Esophagus squamous epithelium (tissue), 5 donors: ENCODE measurements around the gene RYR3. TPM values are rescaled to one million over a fixed set of nuclear protein-coding genes. Genes with fewer than 3 reads are reported as not detected.

Experiments used
- DNase-seq: peaks from one replicate; lab custom pipeline; 2025; lab: John Stamatoyannopoulos, UW
- H3K27ac ChIP-seq, 4 donors: fragments of 200-600 bp; sonication (generic); one replicate each; pipeline ENCODE4 v1.5.1; 2016 to 2019; ENCODE audit warnings: mild to moderate bottlenecking in 1 of 4
- H3K27me3 ChIP-seq, 4 donors: fragments of 200-600 bp; sonication (generic); 1 replicate in 3 of 4; 2 replicates in 1 of 4; pipeline versions ENCODE4 v1.5.1 to v1.6.0; 2017 to 2021; ENCODE audit warnings: antibody characterized with exemption in 1 of 4
- H3K36me3 ChIP-seq, 3 donors: fragments of 200-600 bp; sonication (generic); one replicate each; pipeline ENCODE4 v1.5.1; 2016 to 2019
- H3K4me1 ChIP-seq, 3 donors: fragments of 200-600 bp; sonication (generic); one replicate each; pipeline ENCODE4 v1.5.1; 2017 to 2019
- H3K4me3 ChIP-seq, 4 donors: fragments of 200-600 bp; sonication (generic); 1 replicate in 3 of 4; 2 replicates in 1 of 4; pipeline ENCODE4 v1.5.1; 2016 to 2019; ENCODE audit warnings: mild to moderate bottlenecking in 2 of 4, moderate library complexity in 1 of 4
- H3K9me3 ChIP-seq, 3 donors: fragments of 200-600 bp; sonication (generic); one replicate each; pipeline ENCODE4 v1.5.1; 2016 to 2019
- POLR2A ChIP-seq, 4 donors: fragments of 450-650 bp; IDR thresholded peaks; one replicate each; pipeline ENCODE4 v1.6.1; 2017; ENCODE audit warnings: antibody characterized with exemption in 4 of 4, mild to moderate bottlenecking in 4 of 4, moderate library complexity in 3 of 4
- WGBS, 2 donors: methylation state at CpG; one replicate each; pipeline ENCODE4 v1.1.5; 2018; 5-methylcytosine and 5-hydroxymethylcytosine counted together
- intact Hi-C: fragments of 100-400 bp; cut with DNase I; formaldehyde crosslinking; loops from one replicate; pipeline ENCODE4 v1.15.0; 2022
- total RNA-seq, 4 donors: library from RNA; depleted of rRNA; stranded (reverse); fragments of >200 nt; gene quantifications; one replicate each; pipeline ENCODE4 v1.1.0, GENCODE V29; 2016
- TF ChIP-seq, protein P1 (sequence below), 6 experiments: fragments of 450-650 bp in 4 of 6; fragments of 200-600 bp in 2 of 6; sonication (generic) in 2 of 6; IDR thresholded peaks; one replicate each; pipeline ENCODE4 v1.5.1; 2016 to 2019; ENCODE audit warnings: antibody characterized with exemption in 6 of 6, mild to moderate bottlenecking in 4 of 6, moderate library complexity in 4 of 6
- donor health status: DM: yes; HTN: yes; CAD: no.

The RYR3 gene
- total RNA-seq, 4 donors from 2014 or later, result 0.15 to 4.2 (median 0.43) TPM

DNA sequence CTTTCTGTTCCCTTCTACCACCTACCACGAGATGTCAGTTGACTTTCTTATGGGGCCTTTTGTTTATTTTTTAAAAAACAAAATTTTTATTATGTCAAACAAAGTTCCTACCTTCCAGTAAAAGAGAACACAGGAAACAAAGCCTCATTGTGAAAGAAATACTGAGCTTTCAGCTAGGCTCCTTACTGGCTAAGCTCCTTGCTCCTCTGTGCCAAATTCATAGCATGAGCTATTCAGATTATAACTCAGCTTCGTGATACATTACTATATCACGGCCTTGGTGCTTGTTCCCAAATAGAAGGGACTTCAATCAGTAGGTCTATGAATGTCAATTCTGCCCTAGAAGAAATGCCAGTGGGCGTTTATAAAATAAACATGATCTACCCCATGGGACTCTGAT, 511.7 kb downstream of the RYR3 start:
- no peak for TF ChIP-seq POLR2A (IDR thresholded peaks at IDR 0.05)
- TF ChIP-seq, protein P1, sequence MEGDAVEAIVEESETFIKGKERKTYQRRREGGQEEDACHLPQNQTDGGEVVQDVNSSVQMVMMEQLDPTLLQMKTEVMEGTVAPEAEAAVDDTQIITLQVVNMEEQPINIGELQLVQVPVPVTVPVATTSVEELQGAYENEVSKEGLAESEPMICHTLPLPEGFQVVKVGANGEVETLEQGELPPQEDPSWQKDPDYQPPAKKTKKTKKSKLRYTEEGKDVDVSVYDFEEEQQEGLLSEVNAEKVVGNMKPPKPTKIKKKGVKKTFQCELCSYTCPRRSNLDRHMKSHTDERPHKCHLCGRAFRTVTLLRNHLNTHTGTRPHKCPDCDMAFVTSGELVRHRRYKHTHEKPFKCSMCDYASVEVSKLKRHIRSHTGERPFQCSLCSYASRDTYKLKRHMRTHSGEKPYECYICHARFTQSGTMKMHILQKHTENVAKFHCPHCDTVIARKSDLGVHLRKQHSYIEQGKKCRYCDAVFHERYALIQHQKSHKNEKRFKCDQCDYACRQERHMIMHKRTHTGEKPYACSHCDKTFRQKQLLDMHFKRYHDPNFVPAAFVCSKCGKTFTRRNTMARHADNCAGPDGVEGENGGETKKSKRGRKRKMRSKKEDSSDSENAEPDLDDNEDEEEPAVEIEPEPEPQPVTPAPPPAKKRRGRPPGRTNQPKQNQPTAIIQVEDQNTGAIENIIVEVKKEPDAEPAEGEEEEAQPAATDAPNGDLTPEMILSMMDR (IDR thresholded peaks at IDR 0.05), result no peak
- 44 to 56% methylated on average over 4 of the region's 4 CpGs for WGBS, 2 donors

DNA sequence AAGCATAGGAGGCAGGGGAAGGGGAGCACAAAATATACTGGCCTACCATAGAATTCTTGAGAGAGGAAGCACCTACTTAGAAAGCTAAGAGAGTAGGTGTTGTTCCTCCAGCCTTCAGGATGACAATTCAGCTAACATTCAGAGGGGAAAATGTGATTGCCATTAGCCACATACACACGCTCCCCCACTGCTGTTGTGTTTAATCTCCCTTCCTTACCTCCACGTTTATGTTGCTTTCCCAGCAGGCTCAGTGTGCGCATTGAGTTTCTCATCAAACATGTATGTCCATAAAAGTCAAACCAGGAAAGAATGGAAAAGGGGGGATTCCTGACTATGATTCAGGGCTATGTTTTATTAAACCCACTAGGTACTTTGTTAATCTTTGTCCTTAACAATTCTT, 512.4 kb downstream of the RYR3 start:
- H3K36me3 ChIP-seq, result no peaks in the 10 kb centered on the region
- intact Hi-C loops, result no loop called here
- H3K27ac ChIP-seq, result no peak overlapping the region
- WGBS, 2 donors, result 75 to 79% methylated on average over 3 of the region's 3 CpGs
- no peaks in the 10 kb centered on the region for H3K27me3 ChIP-seq
- no peaks in the 10 kb centered on the region for H3K4me1 ChIP-seq
- H3K9me3 ChIP-seq, result no peaks in the 10 kb centered on the region
- DNase-seq, result no peak
- TF ChIP-seq, protein P1 (IDR thresholded peaks at IDR 0.05), result no peak
- TF ChIP-seq POLR2A (IDR thresholded peaks at IDR 0.05), result no peak
- no peak overlapping the region for H3K4me3 ChIP-seq

More for the DNA sequence above, 511.7 kb downstream of the RYR3 start:
- Histone ChIP-seq H3K27me3 (no peaks in the 10 kb centered on the region), H3K27ac (no peak overlapping the region), H3K4me1 (no peaks in the 10 kb centered on the region), H3K36me3 (no peaks in the 10 kb centered on the region), H3K9me3 (no peaks in the 10 kb centered on the region), H3K4me3 (no peak overlapping the region)
- intact Hi-C loops, result no loop called here
- DNase-seq, result no peak

DNA sequence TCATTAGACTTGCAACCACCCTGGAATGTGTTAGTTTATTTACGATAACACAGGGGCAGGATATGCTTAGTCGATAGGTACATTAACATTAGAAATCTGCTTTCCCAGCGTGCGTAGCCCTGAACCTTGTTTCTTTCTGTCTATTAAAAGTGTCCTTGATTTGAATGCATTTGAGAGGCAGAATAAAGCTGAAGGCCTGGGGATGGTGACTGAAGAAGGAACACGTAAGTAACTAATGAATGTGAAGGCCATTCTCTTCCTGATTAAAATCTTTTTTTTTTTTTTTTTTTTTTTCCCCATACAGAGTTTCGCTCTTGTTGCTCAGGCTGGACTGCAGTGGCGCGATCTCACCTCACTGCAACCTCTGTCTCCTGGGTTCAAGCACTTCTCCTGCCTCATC, 514.7 kb downstream of the RYR3 start:
- WGBS, 2 donors, result 87 to 91% methylated on average over 8 of the region's 8 CpGs
- Histone ChIP-seq H3K9me3 (no peaks in the 10 kb centered on the region), H3K4me1 (no peaks in the 10 kb centered on the region), H3K27ac (no peak overlapping the region), H3K27me3 (no peaks in the 10 kb centered on the region), H3K36me3 (no peaks in the 10 kb centered on the region), H3K4me3 (no peak overlapping the region)
- TF ChIP-seq, protein P1 (IDR thresholded peaks at IDR 0.05), result no peak
- TF ChIP-seq POLR2A (IDR thresholded peaks at IDR 0.05), result no peak
- DNase-seq, result no peak
- intact Hi-C loops, result no loop called here

DNA sequence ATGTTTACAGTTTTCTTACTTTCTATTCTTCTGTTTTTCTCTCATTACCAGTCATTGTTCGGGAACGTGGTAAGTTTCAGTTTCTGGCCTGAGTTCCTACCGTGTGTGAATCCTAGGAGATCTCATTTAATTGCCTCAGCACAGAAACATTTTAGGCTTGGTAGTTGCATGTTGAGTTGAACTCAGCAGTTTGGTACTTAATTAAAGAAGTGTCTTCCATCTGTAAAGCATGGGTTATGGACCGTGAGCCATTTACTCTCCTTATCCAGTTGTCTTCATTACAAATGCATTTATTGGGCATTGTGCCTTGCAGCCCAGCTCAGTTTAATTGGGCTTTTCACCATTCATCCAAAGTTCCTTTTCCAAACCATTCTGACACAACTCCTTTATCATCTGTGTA, 515.4 kb downstream of the RYR3 start:
- Histone ChIP-seq H3K4me1 (no peaks in the 10 kb centered on the region), H3K27ac (no peak overlapping the region), H3K9me3 (no peaks in the 10 kb centered on the region), H3K27me3 (no peaks in the 10 kb centered on the region), H3K36me3 (no peaks in the 10 kb centered on the region), H3K4me3 (no peak overlapping the region)
- intact Hi-C loops, result no loop called here
- 72 to 82% methylated on average over 4 of the region's 4 CpGs for WGBS, 2 donors
- no peak for DNase-seq
- no peak for TF ChIP-seq POLR2A (IDR thresholded peaks at IDR 0.05)
- TF ChIP-seq, protein P1 (IDR thresholded peaks at IDR 0.05), result no peak

- TF ChIP-seq, protein P1 (IDR thresholded peaks at IDR 0.05), result no peak
- TF ChIP-seq POLR2A (IDR thresholded peaks at IDR 0.05), result no peak
- no peak overlapping the region for H3K27ac ChIP-seq
- no peaks in the 10 kb centered on the region for H3K27me3 ChIP-seq
- intact Hi-C loops, result no loop called here
- H3K9me3 ChIP-seq, result no peaks in the 10 kb centered on the region
- 64 to 66% methylated on average over 4 of the region's 4 CpGs for WGBS, 2 donors
- H3K36me3 ChIP-seq, result no peaks in the 10 kb centered on the region
- H3K4me3 ChIP-seq, result no peak overlapping the region
- no peak for DNase-seq
- H3K4me1 ChIP-seq, result no peaks in the 10 kb centered on the region
Observed at GRCh38 chr15:33830351-33830750, 519.6 kb downstream of the RYR3 start.
